Right lobe of liver (tissue), 6 donors: Measurements from ENCODE around the gene FHIT. TPM values are rescaled to one million over a fixed set of nuclear protein-coding genes. Genes with fewer than 3 reads are reported as not detected.
"Not testable (repeated sequence)": the region's sequence is repeated elsewhere in the genome, so short reads cannot be mapped to it uniquely, and the experiment has no call there.

ENCODE experiments used
- ATAC-seq, 4 donors: fragments of 200-7000 bp; cut with Tn5 transposase; one replicate each; pipeline ENCODE4 v1.9.1; 2020; ENCODE audit warnings: mild to moderate bottlenecking in 4 of 4, moderate library complexity in 4 of 4
- DNase-seq, 3 donors: peaks; one replicate each; pipeline ENCODE4 v3.0.0-alpha.2; 2020
- H3K27ac ChIP-seq, 3 donors: fragments of 200-600 bp; one replicate each; pipeline ENCODE4 v1.8.0; 2022
- H3K27me3 ChIP-seq, 2 donors: fragments of 200-600 bp; one replicate each; pipeline ENCODE4 v1.8.0; 2022
- H3K36me3 ChIP-seq, 4 donors: fragments of 200-600 bp; sonication (generic) in 1 of 4; one replicate each; pipeline versions ENCODE4 v1.5.1 to v1.8.0; 2017 to 2022; ENCODE audit warnings: control low read depth in 1 of 4
- H3K4me1 ChIP-seq, 4 donors: fragments of 200-600 bp; sonication (generic) in 1 of 4; one replicate each; pipeline versions ENCODE4 v1.5.1 to v1.8.0; 2017 to 2022; ENCODE audit warnings: control low read depth in 1 of 4
- H3K4me3 ChIP-seq, 3 donors: fragments of 200-600 bp; one replicate each; pipeline ENCODE4 v1.8.0; 2022
- H3K9me3 ChIP-seq, 4 donors: fragments of 200-600 bp; sonication (generic) in 1 of 4; one replicate each; pipeline versions ENCODE4 v1.5.1 to v1.8.0; 2017 to 2022; ENCODE audit warnings: control low read depth in 1 of 4
- POLR2A ChIP-seq: fragments of 450-650 bp; IDR thresholded peaks from one replicate; pipeline ENCODE4 v1.6.1; 2017; ENCODE audit warnings: antibody characterized with exemption, mild to moderate bottlenecking
- WGBS: methylation state at CpG from one replicate; pipeline ENCODE4 v1.1.6; 2018; ENCODE audit warnings: low coverage, low lambda C conversion rate; ENCODE audit not compliant: insufficient coverage; ENCODE audit errors: missing lambda C conversion rate; 5-methylcytosine and 5-hydroxymethylcytosine counted together
- intact Hi-C, 2 donors: fragments of 100-400 bp; cut with DNase I; formaldehyde crosslinking; loops; one replicate each; pipeline versions ENCODE4 v1.11.2 to v1.14.1; 2022
- total RNA-seq, 6 experiments: library from RNA; depleted of rRNA in 2 of 6; stranded (reverse); fragments of >200 nt in 2 of 6; fragmentation: NEBNext Ultra II Directional in 3 of 6; extraction: Animal tissue kit (Norgen Biotek cat#: 25700) in 3 of 6; gene quantifications; one replicate each; pipeline versions ENCODE4 v1.1.0 to v1.2.4, GENCODE V29; 2016 to 2023
- TF ChIP-seq, protein P1 (sequence below), 4 donors: fragments of 200-600 bp in 3 of 4; fragments of 450-650 bp in 1 of 4; IDR thresholded peaks; one replicate each; pipeline versions ENCODE4 v1.5.1 to v1.8.0; 2016 to 2022; ENCODE audit warnings: antibody characterized with exemption in 4 of 4, mild to moderate bottlenecking in 2 of 4
- donor health status: DM: no; HTN: yes; CAD: no.
- donor health status: DM: no; HTN: no; CAD: no.
- donor health status: DM: no; HTN: no; CAD: no.
- donor health status: DM: no; HTN: yes; CAD: no.
- donor health status: DM: no; HTN: yes; CAD: no.

The FHIT gene
- total RNA-seq, 6 experiments from 2014 or later, result 6.6 to 11.2 (median 8.0) TPM

DNA sequence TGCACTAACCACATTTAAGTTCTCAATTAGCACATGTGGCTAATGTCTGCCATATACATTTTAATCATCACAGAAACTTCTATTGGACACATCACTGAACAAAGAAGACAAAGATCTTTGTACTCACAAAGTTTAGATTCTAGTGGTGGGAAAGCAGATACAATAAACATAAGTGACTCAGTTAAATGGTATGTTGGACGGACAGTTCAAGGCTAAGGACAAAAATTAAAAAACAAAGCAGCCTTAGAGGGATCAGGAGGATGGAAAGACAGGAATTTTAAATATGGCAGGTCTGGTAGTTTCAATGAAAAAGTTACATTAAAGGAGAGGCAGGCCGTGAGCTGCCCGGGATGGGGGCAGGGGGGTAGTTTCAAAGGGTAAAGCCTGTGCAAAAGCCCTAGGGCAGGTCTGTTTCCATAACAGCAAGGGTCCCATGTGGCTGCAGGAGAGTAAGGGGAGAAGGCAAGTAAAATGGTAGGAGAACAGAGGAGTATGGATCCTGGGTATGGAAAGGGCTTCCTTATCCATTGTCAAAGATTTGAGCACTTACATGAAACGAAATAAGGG, 220.7 kb downstream of the FHIT start:
- WGBS, result 90% methylated on average over 4 of the region's 4 CpGs
- Histone ChIP-seq H3K27ac (no peak overlapping the region), H3K4me3 (no peak overlapping the region), H3K4me1 (no peaks in the 10 kb centered on the region), H3K27me3 (no peaks in the 10 kb centered on the region), H3K36me3 (no peaks in the 10 kb centered on the region), H3K9me3 (no peaks in the 10 kb centered on the region)
- intact Hi-C loops, result no loop called here
- no peak for TF ChIP-seq POLR2A
- TF ChIP-seq, protein P1, sequence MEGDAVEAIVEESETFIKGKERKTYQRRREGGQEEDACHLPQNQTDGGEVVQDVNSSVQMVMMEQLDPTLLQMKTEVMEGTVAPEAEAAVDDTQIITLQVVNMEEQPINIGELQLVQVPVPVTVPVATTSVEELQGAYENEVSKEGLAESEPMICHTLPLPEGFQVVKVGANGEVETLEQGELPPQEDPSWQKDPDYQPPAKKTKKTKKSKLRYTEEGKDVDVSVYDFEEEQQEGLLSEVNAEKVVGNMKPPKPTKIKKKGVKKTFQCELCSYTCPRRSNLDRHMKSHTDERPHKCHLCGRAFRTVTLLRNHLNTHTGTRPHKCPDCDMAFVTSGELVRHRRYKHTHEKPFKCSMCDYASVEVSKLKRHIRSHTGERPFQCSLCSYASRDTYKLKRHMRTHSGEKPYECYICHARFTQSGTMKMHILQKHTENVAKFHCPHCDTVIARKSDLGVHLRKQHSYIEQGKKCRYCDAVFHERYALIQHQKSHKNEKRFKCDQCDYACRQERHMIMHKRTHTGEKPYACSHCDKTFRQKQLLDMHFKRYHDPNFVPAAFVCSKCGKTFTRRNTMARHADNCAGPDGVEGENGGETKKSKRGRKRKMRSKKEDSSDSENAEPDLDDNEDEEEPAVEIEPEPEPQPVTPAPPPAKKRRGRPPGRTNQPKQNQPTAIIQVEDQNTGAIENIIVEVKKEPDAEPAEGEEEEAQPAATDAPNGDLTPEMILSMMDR (IDR thresholded peaks at IDR 0.05), result no peak
- DNase-seq, result no peak
- ATAC-seq, result no peak

DNA sequence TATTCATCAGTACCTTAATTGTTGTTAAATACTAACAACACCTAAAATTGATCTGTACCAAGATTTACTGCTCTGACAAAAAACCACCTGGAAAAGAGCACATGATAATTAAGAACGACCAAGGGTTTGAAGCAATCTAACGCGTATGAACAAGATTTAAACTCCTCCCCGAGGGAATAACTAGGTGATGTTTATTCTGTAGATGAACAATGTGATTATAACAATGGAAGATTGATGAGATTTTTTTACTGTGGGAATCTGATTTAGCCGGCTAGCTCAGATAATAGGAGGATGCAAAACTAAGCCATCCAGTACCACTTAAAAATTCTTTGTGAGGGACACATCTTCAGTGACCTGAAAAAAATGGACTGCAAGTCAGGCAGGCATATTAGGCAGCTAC, 222.1 kb downstream of the FHIT start:
- ATAC-seq (no peak), DNase-seq (no peak)
- 92% methylated on average over 5 of the region's 5 CpGs for WGBS
- Histone ChIP-seq H3K27ac (no peak overlapping the region), H3K36me3 (no peaks in the 10 kb centered on the region), H3K4me3 (no peak overlapping the region), H3K4me1 (no peaks in the 10 kb centered on the region), H3K9me3 (no peaks in the 10 kb centered on the region), H3K27me3 (no peaks in the 10 kb centered on the region)
- TF ChIP-seq, protein P1 (IDR thresholded peaks at IDR 0.05), result no peak
- no peak for TF ChIP-seq POLR2A
- intact Hi-C loops, result no loop called here

DNA sequence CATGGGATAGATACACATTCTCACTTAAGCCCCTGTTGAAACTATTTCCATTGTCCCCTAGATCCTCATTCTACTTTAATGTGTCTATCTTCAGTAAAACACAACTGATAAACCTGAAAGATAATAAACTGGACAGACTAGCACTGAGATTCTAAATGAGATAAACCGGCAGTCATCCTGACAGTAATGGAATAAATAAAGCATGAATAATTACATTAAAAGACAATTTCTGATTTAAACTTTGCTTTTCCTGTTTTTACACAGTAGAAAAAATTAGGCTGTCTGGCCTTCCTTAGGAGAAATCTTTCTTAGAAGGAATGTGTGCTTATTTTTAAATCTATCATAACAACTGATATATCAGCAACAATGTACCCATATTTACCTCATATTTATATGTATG, 232.4 kb downstream of the FHIT start:
- H3K9me3 ChIP-seq, result peaks cover 0 to 4% (median 0%) of the 10 kb centered on the region in 4 donors
- intact Hi-C loops, result no loop called here
- DNase-seq, result no peak
- TF ChIP-seq POLR2A, result no peak
- TF ChIP-seq, protein P1 (IDR thresholded peaks at IDR 0.05), result no peak
- WGBS, result 100% methylated on average over 1 of the region's 1 CpG
- no peak for ATAC-seq
- H3K36me3 ChIP-seq, result no peaks in the 10 kb centered on the region
- no peaks in the 10 kb centered on the region for H3K27me3 ChIP-seq
- H3K4me3 ChIP-seq, result no peak overlapping the region
- H3K4me1 ChIP-seq, result no peaks in the 10 kb centered on the region
- no peak overlapping the region for H3K27ac ChIP-seq

DNA sequence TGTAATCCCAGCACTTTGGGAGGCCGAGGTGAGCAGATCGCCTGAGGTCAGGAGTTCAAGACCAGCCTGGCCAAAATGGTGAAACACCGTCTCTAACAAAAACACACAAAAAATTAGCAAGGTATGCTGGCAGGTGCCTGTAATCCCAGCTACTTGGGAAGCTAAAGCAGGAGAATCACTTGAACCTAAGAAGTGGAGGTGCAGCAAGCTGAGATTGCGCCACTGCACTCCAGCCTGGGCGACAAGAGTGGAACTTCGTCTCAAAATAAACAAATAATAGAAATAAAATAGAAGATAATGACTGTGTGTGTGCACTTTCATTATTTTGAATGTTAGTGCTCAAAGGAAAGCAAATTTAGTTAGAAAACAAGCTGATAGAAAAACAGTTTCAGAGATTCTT, 234.2 kb downstream of the FHIT start:
- H3K4me1 ChIP-seq, DNase-seq, H3K4me3 ChIP-seq, H3K36me3 ChIP-seq, ATAC-seq, H3K27ac ChIP-seq, H3K9me3 ChIP-seq, intact Hi-C loops, H3K27me3 ChIP-seq: not testable (repeated sequence)
- 84% methylated on average over 6 of the region's 6 CpGs for WGBS

DNA sequence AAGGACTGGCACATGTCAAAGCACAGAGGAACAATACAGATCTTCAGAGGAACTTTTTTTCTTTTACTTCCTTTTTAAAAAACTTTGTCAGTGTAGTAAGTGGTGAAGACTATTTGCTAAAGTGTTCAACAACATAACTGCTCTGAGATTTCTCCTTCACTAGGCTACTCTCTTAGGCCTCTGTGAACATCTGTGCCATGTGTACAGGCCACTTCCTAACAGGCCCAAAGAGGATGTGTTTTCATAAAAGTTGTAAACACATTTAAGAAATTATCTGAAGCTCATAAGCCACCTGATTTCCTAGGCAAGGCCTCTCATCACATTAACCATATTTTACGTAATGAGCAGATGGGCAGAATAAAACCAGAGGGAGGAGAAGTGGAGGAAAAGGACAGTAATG, 235.4 kb downstream of the FHIT start:
- intact Hi-C loops, result no loop called here
- ATAC-seq (no peak), DNase-seq (no peak)
- H3K4me3 ChIP-seq, result no peak overlapping the region
- no peak overlapping the region for H3K27ac ChIP-seq
- TF ChIP-seq, protein P1 (IDR thresholded peaks at IDR 0.05), result no peak
- no peak for TF ChIP-seq POLR2A
- no peaks in the 10 kb centered on the region for H3K9me3 ChIP-seq
- no peaks in the 10 kb centered on the region for H3K36me3 ChIP-seq
- H3K4me1 ChIP-seq, result no peaks in the 10 kb centered on the region
- H3K27me3 ChIP-seq, result no peaks in the 10 kb centered on the region
- WGBS, result 88% methylated on average over 1 of the region's 1 CpG
